IMR-90 (cell line): ENCODE data around the gene FBN1. TPM values are rescaled to one million over a fixed set of nuclear protein-coding genes. Genes with fewer than 3 reads are reported as not detected.

Experiments
- ATAC-seq: fragments of 200-7000 bp; cut with Tn5 transposase; 2 replicates; pipeline ENCODE4 v1.9.1; 2020; ENCODE audit warnings: low read depth, mild to moderate bottlenecking, moderate library complexity
- BruUV-seq: library from RNA; stranded (reverse); fragments of 400-500 nt; replicated peaks from 2 replicates; lab custom pipeline; 2021; lab: Mats Ljungman, UMichigan
- CTCF ChIA-PET: fragments of 300-600 bp; formaldehyde crosslinking; extraction: SDS; loops from one replicate; lab custom pipeline; 2021; ENCODE audit warnings: antibody characterized with exemption; lab: Yijun Ruan, JAX
- POLR2A ChIA-PET: fragments of 300-600 bp; sonication (Branson Sonifier 250); formaldehyde crosslinking; loops from one replicate; lab custom pipeline; 2022; ENCODE audit warnings: antibody characterized with exemption; ENCODE audit not compliant: unreplicated experiment; lab: Charles Lee
- DNase-seq: peaks from one replicate; pipeline ENCODE4 v3.0.0; 2013
- H2AFZ ChIP-seq: replicated peaks from 2 replicates; pipeline ENCODE3; 2013; ENCODE audit warnings: low read length, mild to moderate bottlenecking; ENCODE audit not compliant: poor library complexity
- H2AK5ac ChIP-seq: 2 replicates; pipeline ENCODE4 v1.6.1; 2013; ENCODE audit warnings: low read depth, low read length, inconsistent platforms
- H2AK9ac ChIP-seq: replicated peaks from 2 replicates; pipeline ENCODE3; 2013; ENCODE audit warnings: mild to moderate bottlenecking, low read depth, low read length, moderate library complexity; ENCODE audit not compliant: poor library complexity
- H2BK120ac ChIP-seq: 2 replicates; pipeline ENCODE4 v1.6.1; 2013; ENCODE audit warnings: low read depth, low read length, inconsistent platforms
- H2BK15ac ChIP-seq: 3 replicates; pipeline ENCODE4 v1.6.1; 2013; ENCODE audit warnings: low read depth, low read length, inconsistent platforms
- H2BK20ac ChIP-seq: 2 replicates; pipeline ENCODE4 v1.6.1; 2013; ENCODE audit warnings: low read depth, mild to moderate bottlenecking, inconsistent platforms, low read length, moderate library complexity
- H2BK5ac ChIP-seq: 2 replicates; pipeline ENCODE4 v1.6.1; 2013; ENCODE audit warnings: mild to moderate bottlenecking, low read depth, low read length, inconsistent platforms; ENCODE audit not compliant: poor library complexity, severe bottlenecking
- H3K14ac ChIP-seq: replicated peaks from 2 replicates; pipeline ENCODE4 v1.6.1; 2013; ENCODE audit warnings: low read depth, low read length, inconsistent platforms
- H3K18ac ChIP-seq: 2 replicates; pipeline ENCODE4 v1.6.1; 2013; ENCODE audit warnings: low read depth, low read length, control low read depth
- H3K23ac ChIP-seq: 2 replicates; pipeline ENCODE4 v1.6.1; 2013; ENCODE audit warnings: low read depth, low read length, inconsistent platforms
- H3K27ac ChIP-seq: 2 replicates; pipeline ENCODE4 v1.5.1; 2013; ENCODE audit warnings: mild to moderate bottlenecking, control low read depth, low read length; ENCODE audit not compliant: insufficient read depth
- H3K27me3 ChIP-seq: 2 replicates; pipeline ENCODE4 v1.6.1; 2013; ENCODE audit warnings: low read length; ENCODE audit not compliant: control insufficient read depth, insufficient read depth
- H3K36me3 ChIP-seq: 2 replicates; pipeline ENCODE4 v1.6.1; 2013; ENCODE audit warnings: low read length, mixed read lengths; ENCODE audit not compliant: control insufficient read depth, insufficient read depth
- H3K4ac ChIP-seq: 2 replicates; pipeline ENCODE4 v1.6.1; 2013; ENCODE audit warnings: low read depth, low read length, inconsistent platforms
- H3K4me1 ChIP-seq: 2 replicates; pipeline ENCODE4 v1.6.1; 2013; ENCODE audit warnings: low read length, mixed read lengths; ENCODE audit not compliant: control insufficient read depth, insufficient read depth
- H3K4me2 ChIP-seq: 2 replicates; pipeline ENCODE4 v1.6.1; 2013; ENCODE audit warnings: low read depth, mild to moderate bottlenecking, control low read depth, low read length, moderate library complexity
- H3K4me3 ChIP-seq: 2 replicates; pipeline ENCODE4 v1.5.1; 2013; ENCODE audit warnings: low read depth, mild to moderate bottlenecking, control low read depth, low read length, moderate library complexity; ENCODE audit not compliant: insufficient read depth
- H3K56ac ChIP-seq: 2 replicates; pipeline ENCODE4 v1.6.1; 2013; ENCODE audit warnings: low read length, inconsistent platforms; ENCODE audit not compliant: insufficient read depth; ENCODE audit errors: extremely low read depth
- H3K79me1 ChIP-seq, 2 experiments: 2 replicates each; pipeline ENCODE4 v1.6.1; 2013; ENCODE audit warnings: low read length in 2 of 2, inconsistent platforms in 1 of 2, low read depth in 1 of 2
- H3K9ac ChIP-seq: 2 replicates; pipeline ENCODE4 v1.6.1; 2013; ENCODE audit warnings: low read depth, low read length, control low read depth
- H3K9me1 ChIP-seq: 2 replicates; pipeline ENCODE4 v1.6.1; 2013; ENCODE audit warnings: low read length, inconsistent platforms; ENCODE audit not compliant: insufficient read depth
- H3K9me3 ChIP-seq: 2 replicates; pipeline ENCODE4 v1.6.1; 2013; ENCODE audit warnings: low read length; ENCODE audit not compliant: control insufficient read depth, insufficient read depth
- H4K20me1 ChIP-seq: 2 replicates; pipeline ENCODE4 v1.6.1; 2013; ENCODE audit warnings: low read length, inconsistent platforms; ENCODE audit not compliant: insufficient read depth
- H4K5ac ChIP-seq: 2 replicates; pipeline ENCODE4 v1.6.1; 2013; ENCODE audit warnings: mild to moderate bottlenecking, low read depth, low read length, control low read depth
- H4K8ac ChIP-seq, 2 experiments: 2 replicates each; pipeline ENCODE4 v1.6.1; 2013; ENCODE audit warnings: low read depth in 2 of 2, low read length in 2 of 2, control low read depth in 1 of 2, inconsistent platforms in 1 of 2
- H4K91ac ChIP-seq: 2 replicates; pipeline ENCODE4 v1.6.1; 2013; ENCODE audit warnings: low read depth, low read length, inconsistent platforms; ENCODE audit not compliant: insufficient read depth
- BHLHE40 ChIP-seq: fragments of 150-350 bp; IDR thresholded peaks from 2 replicates; pipeline ENCODE4 v1.6.1; 2016; ENCODE audit warnings: mild to moderate bottlenecking, low read depth, low read length
- CEBPB ChIP-seq: IDR thresholded peaks from 2 replicates; pipeline ENCODE4 v1.6.1; 2012; ENCODE audit warnings: low read depth, low read length, improper control_type of control experiment
- CHD1 ChIP-seq: IDR thresholded peaks from 2 replicates; pipeline ENCODE4 v1.6.1; 2012; ENCODE audit warnings: low read depth, low read length, improper control_type of control experiment
- CTCF ChIP-seq: conservative IDR thresholded peaks from 2 replicates; pipeline ENCODE4 v1.5.1; 2012; ENCODE audit warnings: mild to moderate bottlenecking, low read depth, low read length, improper control_type of control experiment
- ELK1 ChIP-seq: fragments of 150-350 bp; IDR thresholded peaks from 2 replicates; pipeline ENCODE4 v1.6.1; 2016; ENCODE audit warnings: low read depth, mild to moderate bottlenecking, low read length, moderate library complexity, borderline replicate concordance
- FOS ChIP-seq: fragments of 150-350 bp; IDR thresholded peaks from 2 replicates; pipeline ENCODE4 v1.6.1; 2016; ENCODE audit warnings: low read depth, low read length
- MAZ ChIP-seq: IDR thresholded peaks from 2 replicates; pipeline ENCODE4 v1.6.1; 2012; ENCODE audit warnings: low read depth, mild to moderate bottlenecking, low read length, improper control_type of control experiment, moderate library complexity, borderline replicate concordance
- NFE2L2 ChIP-seq: fragments of 150-350 bp; IDR thresholded peaks from 2 replicates; pipeline ENCODE4 v1.6.1; 2016; ENCODE audit warnings: low read depth, mild to moderate bottlenecking, low read length
- POLR2A ChIP-seq: IDR thresholded peaks from 2 replicates; pipeline ENCODE4 v1.6.1; 2012; ENCODE audit warnings: mild to moderate bottlenecking, low read depth, low read length
- RAD21 ChIP-seq: IDR thresholded peaks from 2 replicates; pipeline ENCODE4 v1.6.1; 2012; ENCODE audit warnings: low read length, improper control_type of control experiment
- RFX5 ChIP-seq: IDR thresholded peaks from 2 replicates; pipeline ENCODE4 v1.8.0; 2012; ENCODE audit warnings: low read depth, mild to moderate bottlenecking, low read length, moderate library complexity
- SMC3 ChIP-seq: fragments of 150-350 bp; IDR thresholded peaks from 2 replicates; pipeline ENCODE4 v1.6.1; 2016; ENCODE audit warnings: low read depth, mild to moderate bottlenecking, antibody characterized with exemption, low read length, moderate library complexity
- USF2 ChIP-seq: fragments of 150-350 bp; IDR thresholded peaks from 2 replicates; pipeline ENCODE4 v1.6.1; 2017; ENCODE audit warnings: mild to moderate bottlenecking, antibody characterized with exemption, low read length, low read depth
- WGBS, 2 experiments: methylation state at CpG; one replicate each; pipeline versions ENCODE4 v1.1.5 to v1.1.7; 2013; ENCODE audit warnings: missing lambda C conversion rate in 2 of 2; ENCODE audit not compliant: insufficient read length in 1 of 2; ENCODE audit errors: extremely low coverage in 2 of 2; 5-methylcytosine and 5-hydroxymethylcytosine counted together
- dilution Hi-C: fragments of 300-500 bp; cut with HindIII; formaldehyde crosslinking; loops from one replicate; pipeline ENCODE4 v1.14.3; 2018; ENCODE audit warnings: low sequenced_read_pairs; ENCODE audit not compliant: unreplicated experiment
- in situ Hi-C: fragments of 300-500 bp; cut with MboI; formaldehyde crosslinking; loops from 3 replicates; pipeline ENCODE4 v1.14.3; 2019; ENCODE audit warnings: low sequenced_read_pairs, inconsistent platforms, mixed read lengths
- intact Hi-C: fragments of 100-400 bp; cut with micrococcal nuclease; formaldehyde crosslinking; loops from 2 replicates; pipeline ENCODE4 v1.10.0; 2022
- polyA plus RNA-seq, 3 experiments: library from polyadenylated mRNA; depleted of rRNA; stranded (reverse); fragments of >200 nt; gene quantifications; 2 replicates each; pipeline ENCODE4 v1.2.3, GENCODE V29; 2012; ENCODE audit warnings: low replicate concordance in 1 of 3
- total RNA-seq: library from RNA; depleted of rRNA; stranded (reverse); fragments of >200 nt; gene quantifications from 2 replicates; pipeline ENCODE4 v1.2.3, GENCODE V29; 2012

Gene FBN1
- total and polyA plus RNA-seq, 2 of the 4 experiments (the other 2 are of a cell fraction), result 134 to 283 TPM

GRCh38 chr15:48638963-48639362 lies 6.5 kb downstream of the FBN1 start:
- Histone ChIP-seq H3K27me3 (no peaks in the 10 kb centered on the region), H3K9ac (no peak overlapping the region), H4K5ac (no peak overlapping the region), H3K23ac (peak overlapping the region; percentile 54; the same call in 1 of the 2 replicates), H4K20me1 (peaks cover 36% of the 10 kb centered on the region), H3K56ac (no peak overlapping the region), H2AK5ac (no peak overlapping the region), H2BK120ac (no peak overlapping the region), H3K79me1 (peaks cover 20 to 66% of the 10 kb centered on the region in 2 experiments; a peak in 3 of 4 replicates), H2BK15ac (no peak overlapping the region), H3K9me3 (no peaks in the 10 kb centered on the region), H3K4ac (peak overlapping the region; percentile 50; the same call in 1 of the 2 replicates), H2AK9ac (no peak overlapping the region), H3K4me2 (peak overlapping the region; percentile 56; the same call in 1 of the 2 replicates), H3K27ac (no peak overlapping the region), H3K9me1 (peaks cover 10% of the 10 kb centered on the region), H2BK5ac (peak overlapping the region; percentile 43), H3K18ac (no peak overlapping the region), H3K36me3 (peaks cover 13% of the 10 kb centered on the region), H3K4me1 (peaks cover 15% of the 10 kb centered on the region), H4K8ac (no peak overlapping the region), H3K14ac (peak overlapping the region; percentile 56; the same call in 1 of the 2 replicates), H2BK20ac (no peak overlapping the region), H3K4me3 (no peak overlapping the region), H2AFZ (no peak overlapping the region), H4K91ac (no peak overlapping the region)
- WGBS, 2 experiments, result no CpG with 5 or more reads among the region's 2 CpGs
- intact Hi-C loops (no loop called here), in situ Hi-C loops (no loop called here), dilution Hi-C loops (no loop called here)
- BruUV-seq, result no TSS peak
- no peak for ATAC-seq
- ChIA-PET CTCF (no interaction called here), POLR2A (no interaction called here)
- no peak for DNase-seq
- TF ChIP-seq CTCF (no peak), CHD1 (no peak), FOS (no peak), CEBPB (no peak), SMC3 (no peak), POLR2A (no peak; the same call in 1 of the 2 replicates), RAD21 (no peak), USF2 (no peak), NFE2L2 (no peak), MAZ (no peak), ELK1 (no peak), BHLHE40 (no peak), RFX5 (no peak)
